Right lobe of liver (tissue), 6 donors: ENCODE measurements around the gene GRK4. TPM values are rescaled to one million over a fixed set of nuclear protein-coding genes. Genes with fewer than 3 reads are reported as not detected.

Source experiments
- ATAC-seq, 4 donors: fragments of 200-7000 bp; cut with Tn5 transposase; one replicate each; pipeline ENCODE4 v1.9.1; 2020; ENCODE audit warnings: mild to moderate bottlenecking in 4 of 4, moderate library complexity in 4 of 4
- DNase-seq, 3 donors: peaks; one replicate each; pipeline ENCODE4 v3.0.0-alpha.2; 2020
- H3K27ac ChIP-seq, 3 donors: fragments of 200-600 bp; one replicate each; pipeline ENCODE4 v1.8.0; 2022
- H3K27me3 ChIP-seq, 2 donors: fragments of 200-600 bp; one replicate each; pipeline ENCODE4 v1.8.0; 2022
- H3K36me3 ChIP-seq, 4 donors: fragments of 200-600 bp; sonication (generic) in 1 of 4; one replicate each; pipeline versions ENCODE4 v1.5.1 to v1.8.0; 2017 to 2022; ENCODE audit warnings: control low read depth in 1 of 4
- H3K4me1 ChIP-seq, 4 donors: fragments of 200-600 bp; sonication (generic) in 1 of 4; one replicate each; pipeline versions ENCODE4 v1.5.1 to v1.8.0; 2017 to 2022; ENCODE audit warnings: control low read depth in 1 of 4
- H3K4me3 ChIP-seq, 3 donors: fragments of 200-600 bp; one replicate each; pipeline ENCODE4 v1.8.0; 2022
- H3K9me3 ChIP-seq, 4 donors: fragments of 200-600 bp; sonication (generic) in 1 of 4; one replicate each; pipeline versions ENCODE4 v1.5.1 to v1.8.0; 2017 to 2022; ENCODE audit warnings: control low read depth in 1 of 4
- POLR2A ChIP-seq: fragments of 450-650 bp; IDR thresholded peaks from one replicate; pipeline ENCODE4 v1.6.1; 2017; ENCODE audit warnings: antibody characterized with exemption, mild to moderate bottlenecking
- WGBS: methylation state at CpG from one replicate; pipeline ENCODE4 v1.1.6; 2018; ENCODE audit warnings: low coverage, low lambda C conversion rate; ENCODE audit not compliant: insufficient coverage; ENCODE audit errors: missing lambda C conversion rate; 5-methylcytosine and 5-hydroxymethylcytosine counted together
- intact Hi-C, 2 donors: fragments of 100-400 bp; cut with DNase I; formaldehyde crosslinking; loops; one replicate each; pipeline versions ENCODE4 v1.11.2 to v1.14.1; 2022
- total RNA-seq, 6 experiments: library from RNA; depleted of rRNA in 2 of 6; stranded (reverse); fragments of >200 nt in 2 of 6; fragmentation: NEBNext Ultra II Directional in 3 of 6; extraction: Animal tissue kit (Norgen Biotek cat#: 25700) in 3 of 6; gene quantifications; one replicate each; pipeline versions ENCODE4 v1.1.0 to v1.2.4, GENCODE V29; 2016 to 2023
- TF ChIP-seq, protein P1 (sequence below), 4 donors: fragments of 200-600 bp in 3 of 4; fragments of 450-650 bp in 1 of 4; IDR thresholded peaks; one replicate each; pipeline versions ENCODE4 v1.5.1 to v1.8.0; 2016 to 2022; ENCODE audit warnings: antibody characterized with exemption in 4 of 4, mild to moderate bottlenecking in 2 of 4
- donor health status: DM: no; HTN: yes; CAD: no.
- donor health status: DM: no; HTN: no; CAD: no.
- donor health status: DM: no; HTN: no; CAD: no.
- donor health status: DM: no; HTN: yes; CAD: no.
- donor health status: DM: no; HTN: yes; CAD: no.

GRK4 gene
- total RNA-seq, 6 experiments from 2014 or later, result 1.0 to 4.3 (median 2.8) TPM

DNA sequence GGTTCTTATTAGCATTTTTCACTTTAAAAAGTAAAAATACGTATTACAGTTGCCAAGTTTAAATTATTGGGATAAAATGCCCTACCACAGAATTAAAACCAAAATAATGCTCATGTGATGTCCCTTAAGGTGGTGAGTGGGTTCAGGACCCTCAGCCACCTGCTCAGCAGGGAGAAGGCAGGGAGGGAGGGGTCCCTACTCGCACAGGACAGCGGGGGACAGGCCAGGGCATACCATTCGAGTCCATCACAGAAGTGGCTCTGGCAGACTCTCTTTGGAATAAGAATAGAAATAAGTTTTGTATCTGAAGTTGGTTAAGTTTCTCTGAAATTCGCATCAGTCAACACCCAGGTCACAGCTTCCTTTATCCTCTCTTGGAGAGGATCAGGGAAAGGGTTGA is 37.9 kb upstream of the GRK4 start:
- peak in 1 of 3 donors; percentile 17 for DNase-seq
- 86% methylated on average over 2 of the region's 5 CpGs for WGBS

DNA sequence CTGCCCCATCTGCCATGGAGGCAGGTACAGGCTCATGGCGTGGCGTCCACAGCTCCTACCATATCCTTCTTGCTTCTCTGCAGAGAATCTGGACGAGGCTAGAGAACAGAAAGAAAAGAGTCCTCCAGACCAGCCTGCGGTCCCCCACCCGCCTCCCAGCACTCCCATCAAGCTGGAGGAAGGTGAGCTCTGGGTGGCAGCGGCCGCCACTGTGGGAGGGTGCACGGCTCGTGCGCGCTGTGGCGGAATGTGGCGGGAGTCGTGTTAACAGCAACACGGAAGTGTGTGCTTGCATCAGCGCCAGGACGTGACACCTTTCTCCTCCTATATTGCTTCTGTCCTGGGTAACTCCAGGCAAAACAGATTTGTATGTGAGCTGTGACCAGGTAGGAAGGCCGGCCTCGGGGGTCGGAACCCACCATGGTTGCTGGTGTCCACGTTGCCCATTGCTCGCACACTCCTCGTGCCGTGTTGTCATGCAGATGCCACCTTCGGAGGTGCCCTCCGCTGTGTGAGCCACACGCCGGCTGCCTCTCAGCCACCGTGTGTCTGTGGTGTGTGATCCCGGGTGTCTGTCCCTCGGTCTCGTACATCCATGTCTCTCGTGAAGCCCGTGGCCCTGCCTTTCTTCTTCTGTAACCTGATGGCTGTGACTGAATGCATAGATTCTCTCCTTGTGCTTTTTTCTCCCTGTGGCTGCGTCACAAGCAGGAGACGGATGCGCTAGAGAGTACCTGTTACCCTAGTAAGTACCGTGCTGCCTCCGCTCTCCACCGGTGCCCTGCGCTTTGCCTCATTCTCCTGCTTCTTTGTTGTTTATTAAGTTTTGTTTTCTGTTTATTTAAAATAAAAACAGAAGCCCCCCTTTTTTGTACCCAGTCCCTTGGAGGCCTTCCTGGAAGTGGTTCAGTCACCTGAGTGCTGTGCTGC is 37.2 kb upstream of the GRK4 start:
- DNase-seq (peak; percentile 18 to 52 (median 37)), ATAC-seq (no peak)
- Histone ChIP-seq H3K36me3 (peaks cover 0 to 56% (median 13%) of the 10 kb centered on the region in 4 donors), H3K4me3 (no peak overlapping the region), H3K27ac (no peak overlapping the region), H3K9me3 (no peaks in the 10 kb centered on the region), H3K4me1 (peaks cover 0 to 25% (median 0%) of the 10 kb centered on the region in 4 donors), H3K27me3 (no peaks in the 10 kb centered on the region)
- TF ChIP-seq POLR2A, result no peak
- TF ChIP-seq, protein P1, sequence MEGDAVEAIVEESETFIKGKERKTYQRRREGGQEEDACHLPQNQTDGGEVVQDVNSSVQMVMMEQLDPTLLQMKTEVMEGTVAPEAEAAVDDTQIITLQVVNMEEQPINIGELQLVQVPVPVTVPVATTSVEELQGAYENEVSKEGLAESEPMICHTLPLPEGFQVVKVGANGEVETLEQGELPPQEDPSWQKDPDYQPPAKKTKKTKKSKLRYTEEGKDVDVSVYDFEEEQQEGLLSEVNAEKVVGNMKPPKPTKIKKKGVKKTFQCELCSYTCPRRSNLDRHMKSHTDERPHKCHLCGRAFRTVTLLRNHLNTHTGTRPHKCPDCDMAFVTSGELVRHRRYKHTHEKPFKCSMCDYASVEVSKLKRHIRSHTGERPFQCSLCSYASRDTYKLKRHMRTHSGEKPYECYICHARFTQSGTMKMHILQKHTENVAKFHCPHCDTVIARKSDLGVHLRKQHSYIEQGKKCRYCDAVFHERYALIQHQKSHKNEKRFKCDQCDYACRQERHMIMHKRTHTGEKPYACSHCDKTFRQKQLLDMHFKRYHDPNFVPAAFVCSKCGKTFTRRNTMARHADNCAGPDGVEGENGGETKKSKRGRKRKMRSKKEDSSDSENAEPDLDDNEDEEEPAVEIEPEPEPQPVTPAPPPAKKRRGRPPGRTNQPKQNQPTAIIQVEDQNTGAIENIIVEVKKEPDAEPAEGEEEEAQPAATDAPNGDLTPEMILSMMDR (IDR thresholded peaks at IDR 0.05), result no peak
- 0% methylated on average over 1 of the region's 41 CpGs for WGBS
- intact Hi-C loops, result no loop called here

More for the DNA sequence above, 37.9 kb upstream of the GRK4 start:
- intact Hi-C loops, result no loop called here
- TF ChIP-seq, protein P1 (IDR thresholded peaks at IDR 0.05), result no peak
- no peak for TF ChIP-seq POLR2A
- peaks cover 0 to 56% (median 13%) of the 10 kb centered on the region in 4 donors for H3K36me3 ChIP-seq
- ATAC-seq, result no peak
- H3K27me3 ChIP-seq, result no peaks in the 10 kb centered on the region
- no peaks in the 10 kb centered on the region for H3K9me3 ChIP-seq
- H3K27ac ChIP-seq, result no peak overlapping the region
- H3K4me3 ChIP-seq, result no peak overlapping the region
- peaks cover 0 to 23% (median 0%) of the 10 kb centered on the region in 4 donors for H3K4me1 ChIP-seq

DNA sequence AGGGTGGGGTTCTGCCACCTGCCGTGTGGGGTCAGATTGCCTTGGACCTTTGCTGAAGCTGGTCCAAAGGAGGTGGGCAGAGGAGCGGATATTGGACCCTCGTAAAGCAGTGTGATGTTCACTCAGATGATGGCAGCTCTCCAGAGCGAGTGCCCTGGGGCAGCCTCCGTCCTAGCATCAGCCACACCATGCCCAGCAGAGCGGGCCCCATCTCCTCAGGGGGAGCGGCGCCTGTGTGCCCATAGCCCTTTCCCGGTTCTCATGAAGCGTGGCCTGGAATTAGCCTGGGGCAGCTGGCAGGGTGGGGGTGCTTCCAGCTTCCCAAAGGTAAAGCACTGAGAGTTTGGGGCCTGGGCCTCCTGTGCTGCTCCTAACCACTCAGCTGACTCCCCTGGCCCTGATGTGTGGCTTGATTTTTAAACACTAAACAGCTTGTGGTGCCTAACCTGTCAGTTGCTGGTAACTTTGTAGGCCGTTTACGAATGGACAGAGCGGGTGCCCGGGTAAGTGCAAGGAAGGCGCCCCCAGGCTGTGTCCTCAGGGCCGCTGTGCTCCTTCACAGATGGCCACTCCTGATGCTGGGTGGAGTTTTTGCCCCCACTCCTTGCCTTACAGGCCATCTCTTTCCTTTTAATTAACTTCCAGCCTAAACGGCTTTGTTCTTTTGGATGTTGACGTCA is 36.2 kb upstream of the GRK4 start:
- Histone ChIP-seq H3K9me3 (no peaks in the 10 kb centered on the region), H3K27me3 (no peaks in the 10 kb centered on the region), H3K4me1 (peaks cover 0 to 25% (median 0%) of the 10 kb centered on the region in 4 donors), H3K4me3 (no peak overlapping the region), H3K36me3 (peaks cover 0 to 51% (median 13%) of the 10 kb centered on the region in 4 donors), H3K27ac (no peak overlapping the region)
- DNase-seq (peak; percentile 16 to 39 (median 30)), ATAC-seq (no peak)
- intact Hi-C loops, result no loop called here
- WGBS, result no CpG with 5 or more reads among the region's 18 CpGs
- TF ChIP-seq POLR2A, result no peak
- TF ChIP-seq, protein P1 (IDR thresholded peaks at IDR 0.05), result no peak

DNA sequence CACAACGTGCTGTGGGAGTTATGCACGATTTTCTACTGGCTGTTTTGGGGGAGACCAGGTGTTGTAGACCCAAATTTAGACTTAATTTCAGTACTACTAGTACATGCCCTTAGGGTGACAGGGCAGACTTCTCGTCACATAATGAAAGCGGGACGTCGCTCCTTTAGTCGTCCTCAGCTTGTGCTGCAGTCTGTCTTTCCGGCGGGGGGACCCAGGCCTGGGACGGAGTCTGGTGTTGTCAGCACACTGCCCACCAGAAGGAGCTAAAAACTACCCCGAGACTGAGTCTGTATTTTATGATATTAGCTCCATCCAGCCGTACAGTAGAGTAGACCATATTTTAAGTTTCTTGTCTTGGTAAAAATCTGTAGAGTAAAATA is 35.7 kb upstream of the GRK4 start:
- Histone ChIP-seq H3K4me1 (peaks cover 0 to 25% (median 0%) of the 10 kb centered on the region in 4 donors), H3K27ac (no peak overlapping the region), H3K27me3 (no peaks in the 10 kb centered on the region), H3K4me3 (no peak overlapping the region), H3K36me3 (peaks cover 0 to 46% (median 11%) of the 10 kb centered on the region in 4 donors), H3K9me3 (no peaks in the 10 kb centered on the region)
- intact Hi-C loops, result no loop called here
- 98% methylated on average over 8 of the region's 12 CpGs for WGBS
- ATAC-seq (no peak), DNase-seq (peak; percentile 6 to 28 (median 22))
- TF ChIP-seq POLR2A, result no peak
- TF ChIP-seq, protein P1 (IDR thresholded peaks at IDR 0.05), result no peak
